GM19240 (cell line): ENCODE measurements around the gene SUN1.

Experiments used
- DNase-seq: peaks from one replicate; pipeline ENCODE4 v3.0.0; 2011; ENCODE audit warnings: low spot score; ENCODE audit not compliant: insufficient read length

The SUN1 gene

DNA sequence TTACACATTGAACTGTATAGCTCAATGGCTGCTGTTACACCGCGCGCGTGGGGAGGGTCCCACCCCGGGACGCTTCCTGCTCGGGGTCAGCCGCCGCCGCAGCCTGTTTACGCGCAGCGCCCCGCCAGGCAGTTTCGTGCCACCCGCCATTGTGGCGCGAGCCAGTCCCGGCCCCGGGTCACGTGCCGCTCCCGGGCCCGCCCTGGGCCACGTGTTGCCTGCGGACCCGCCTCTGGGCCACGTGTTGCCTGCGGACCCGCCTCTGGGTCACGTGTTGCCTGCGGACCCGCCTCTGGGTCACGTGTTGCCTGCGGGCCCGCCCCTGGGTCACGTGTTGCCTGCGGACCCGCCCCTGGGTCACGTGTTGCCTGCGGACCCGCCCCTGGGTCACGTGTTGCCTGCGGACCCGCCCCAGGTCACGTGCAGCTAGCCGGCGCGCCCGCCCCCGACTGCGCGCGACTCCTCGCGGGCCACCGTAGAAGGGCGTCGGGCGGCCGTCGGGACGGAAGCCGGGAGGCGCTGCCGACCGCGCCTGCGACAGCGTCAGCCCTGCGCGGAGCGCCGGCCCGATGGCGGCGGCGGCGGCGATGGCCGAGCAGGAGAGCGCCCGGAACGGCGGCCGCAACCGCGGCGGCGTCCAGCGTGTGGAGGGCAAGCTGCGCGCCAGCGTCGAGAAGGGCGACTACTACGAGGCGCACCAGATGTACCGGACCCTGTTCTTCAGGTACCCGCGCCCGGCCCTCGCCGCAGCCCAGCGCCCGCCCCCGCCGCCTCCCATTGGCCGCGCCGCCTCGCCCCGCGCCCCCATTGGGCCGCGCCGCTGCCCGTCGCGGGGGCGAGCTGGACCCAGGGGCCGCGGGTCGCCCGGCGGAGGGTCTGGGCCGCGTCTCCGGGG lies 44.0 kb downstream of the SUN1 start, which contains the start of gene GET4:
GET4 (plus strand) TSS at position 478 of the 895 bp plus-strand sequence; CDS start at position 570, 92 bp downstream.
- peak; percentile 89 for DNase-seq

DNA sequence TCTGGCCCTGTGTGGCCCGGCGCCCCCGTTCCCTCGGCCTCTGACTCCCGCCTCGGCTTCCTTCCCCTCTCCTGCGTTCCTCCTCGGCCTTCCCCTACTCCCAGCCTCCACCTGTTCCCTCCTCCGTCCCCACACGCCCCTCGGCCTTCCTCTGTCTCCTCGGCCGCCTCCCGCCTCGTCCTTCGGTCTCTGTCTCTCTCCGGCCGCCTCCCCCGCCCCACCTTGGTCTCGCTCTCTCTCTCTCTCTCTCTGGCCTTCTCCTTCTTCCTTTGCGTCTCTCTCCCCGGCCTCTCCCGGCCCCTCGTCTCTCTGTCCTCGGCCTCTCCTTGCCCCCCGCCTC lies 44.7 kb downstream of the SUN1 start:
- DNase-seq, result no peak

DNA sequence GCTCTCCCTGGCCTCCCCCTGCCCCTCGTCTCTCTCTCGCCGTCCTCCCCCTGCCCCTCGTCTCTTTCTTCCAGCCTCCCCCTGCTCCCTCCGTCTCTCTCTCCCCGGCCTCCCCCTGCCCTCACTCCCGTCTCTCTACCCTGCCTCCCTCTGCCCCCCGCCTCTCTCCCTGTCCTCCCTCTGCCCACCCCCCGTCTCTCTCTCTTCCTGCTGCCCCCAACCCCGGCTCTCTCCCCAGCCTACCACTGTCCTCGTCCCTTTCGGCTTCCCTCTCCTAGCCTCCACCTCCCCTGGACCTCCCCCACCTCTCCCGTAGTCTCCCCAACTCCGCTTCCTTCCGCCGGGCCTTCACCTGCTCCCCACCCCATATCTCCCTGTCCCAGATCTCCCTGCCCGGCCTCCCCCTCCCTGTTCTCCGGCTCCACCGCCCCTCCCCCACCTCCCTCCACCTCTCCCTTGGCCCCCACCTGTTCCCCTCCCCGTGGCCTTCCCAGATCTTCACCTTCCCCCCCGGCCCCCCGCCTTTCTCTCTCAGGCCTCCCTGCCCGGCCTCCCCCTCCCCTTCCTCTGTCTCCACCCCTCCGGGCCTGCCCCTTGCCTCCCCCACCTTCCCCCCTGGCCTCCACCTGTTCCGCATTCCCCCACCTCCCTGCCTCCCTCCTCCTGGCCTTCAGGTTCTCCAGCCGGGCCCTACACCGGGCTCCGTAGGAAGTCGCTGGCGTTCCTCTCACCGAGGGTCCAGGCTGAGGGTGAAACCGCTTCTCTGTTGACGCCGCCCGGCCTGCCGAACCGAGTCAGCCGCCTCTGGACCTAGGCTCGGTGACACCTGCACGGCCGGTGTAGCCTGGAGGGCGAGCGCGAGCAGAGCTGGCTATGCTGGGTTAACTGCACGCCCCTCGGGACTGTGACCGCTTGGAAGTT lies 45.3 kb downstream of the SUN1 start:
- no peak for DNase-seq

DNA sequence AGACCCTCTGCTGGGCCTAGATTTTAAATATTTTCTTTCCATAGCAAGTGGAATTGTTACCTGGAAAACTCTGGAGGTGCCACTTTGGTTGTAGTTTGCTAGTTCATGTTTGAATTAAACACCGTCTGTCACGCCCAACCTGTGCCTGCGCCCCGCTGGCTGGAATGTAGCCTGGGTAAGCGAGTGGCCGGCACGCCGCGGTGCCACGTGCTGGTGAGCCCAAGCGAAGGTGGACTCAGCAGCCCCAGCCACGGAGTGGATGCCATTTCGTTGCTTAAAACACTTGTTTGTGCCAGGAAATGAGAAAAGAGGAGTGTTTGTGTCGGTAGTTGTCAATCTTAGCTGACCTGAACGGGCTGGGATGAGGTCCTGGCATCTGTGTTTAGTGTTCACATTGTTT lies 46.8 kb downstream of the SUN1 start:
- DNase-seq, result no peak

DNA sequence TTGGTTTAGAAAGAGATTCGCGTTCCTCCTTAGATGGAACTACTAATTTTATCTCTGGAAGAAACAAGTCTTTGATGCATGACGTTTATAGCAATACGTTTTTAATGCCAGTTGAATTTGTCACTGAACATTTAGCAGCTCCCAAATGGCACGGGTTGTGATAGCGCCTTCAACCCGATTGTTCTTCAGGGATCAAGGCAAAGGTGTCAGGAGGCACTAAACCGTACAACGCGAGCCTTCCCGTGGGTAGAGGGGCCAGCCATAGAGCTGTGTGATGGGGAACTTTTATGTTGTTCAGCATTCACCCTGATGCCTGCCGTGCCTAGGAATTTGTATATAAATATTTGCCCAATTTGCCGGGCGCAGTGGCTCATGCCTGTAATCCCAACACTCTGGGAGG lies 47.4 kb downstream of the SUN1 start:
- no peak for DNase-seq

DNA sequence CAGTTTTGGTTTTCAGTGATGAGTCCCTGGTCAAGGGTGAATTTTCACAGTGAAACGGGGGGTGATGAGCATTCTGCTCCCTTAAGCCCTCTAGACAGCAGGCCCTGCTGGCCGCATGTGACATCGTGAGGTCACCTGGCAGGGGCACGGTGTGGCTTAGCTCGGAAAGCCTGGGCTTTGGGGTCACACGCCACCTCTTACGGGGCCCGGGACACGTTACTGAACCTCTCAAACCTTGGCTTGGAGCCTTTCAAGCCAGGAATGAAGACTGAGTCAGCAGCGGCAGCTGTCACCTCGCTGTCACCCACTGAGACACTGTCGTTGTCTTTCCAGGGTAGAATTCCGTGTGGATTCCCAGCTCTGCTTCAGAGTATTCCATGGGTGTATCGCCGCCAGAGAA lies 48.2 kb downstream of the SUN1 start:
- DNase-seq, result no peak

DNA sequence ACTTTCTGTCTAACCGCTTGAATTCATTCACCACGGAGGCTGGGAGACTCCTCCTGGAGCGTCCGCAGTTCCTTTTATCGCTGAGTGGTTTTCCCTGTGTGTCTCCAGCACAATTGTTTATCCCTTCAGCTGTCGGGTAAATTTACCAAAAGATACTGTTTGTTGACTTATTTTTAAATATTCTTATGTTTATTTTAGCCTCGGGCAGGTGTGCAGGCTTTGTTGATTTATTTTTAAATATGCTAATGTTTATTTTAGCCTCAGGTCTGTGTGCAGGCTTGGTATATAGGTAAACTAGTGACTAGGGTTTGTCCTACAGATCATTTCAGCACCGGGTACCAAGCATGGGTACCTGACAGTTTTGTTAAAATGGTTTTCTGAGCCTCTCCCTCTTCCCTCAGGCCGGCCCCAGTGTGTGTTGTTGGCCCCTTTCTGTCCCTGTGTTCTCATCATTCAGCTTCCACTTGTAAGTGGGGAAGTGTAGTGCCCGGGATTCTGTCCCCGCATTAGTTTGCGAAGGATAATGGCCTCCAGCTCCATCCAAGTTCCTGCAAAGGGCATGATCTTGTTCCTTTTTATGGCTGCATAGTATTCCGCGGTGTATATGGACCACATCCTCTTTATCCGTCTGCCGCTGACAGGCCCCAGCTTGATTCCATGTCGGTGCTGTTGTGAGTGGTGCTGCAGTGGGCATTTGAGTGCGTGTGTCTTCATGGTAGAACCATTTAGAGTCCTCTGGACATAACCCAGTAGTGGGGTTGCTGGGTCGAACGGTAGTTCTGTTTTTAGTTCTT lies 49.4 kb downstream of the SUN1 start:
- DNase-seq, result no peak

DNA sequence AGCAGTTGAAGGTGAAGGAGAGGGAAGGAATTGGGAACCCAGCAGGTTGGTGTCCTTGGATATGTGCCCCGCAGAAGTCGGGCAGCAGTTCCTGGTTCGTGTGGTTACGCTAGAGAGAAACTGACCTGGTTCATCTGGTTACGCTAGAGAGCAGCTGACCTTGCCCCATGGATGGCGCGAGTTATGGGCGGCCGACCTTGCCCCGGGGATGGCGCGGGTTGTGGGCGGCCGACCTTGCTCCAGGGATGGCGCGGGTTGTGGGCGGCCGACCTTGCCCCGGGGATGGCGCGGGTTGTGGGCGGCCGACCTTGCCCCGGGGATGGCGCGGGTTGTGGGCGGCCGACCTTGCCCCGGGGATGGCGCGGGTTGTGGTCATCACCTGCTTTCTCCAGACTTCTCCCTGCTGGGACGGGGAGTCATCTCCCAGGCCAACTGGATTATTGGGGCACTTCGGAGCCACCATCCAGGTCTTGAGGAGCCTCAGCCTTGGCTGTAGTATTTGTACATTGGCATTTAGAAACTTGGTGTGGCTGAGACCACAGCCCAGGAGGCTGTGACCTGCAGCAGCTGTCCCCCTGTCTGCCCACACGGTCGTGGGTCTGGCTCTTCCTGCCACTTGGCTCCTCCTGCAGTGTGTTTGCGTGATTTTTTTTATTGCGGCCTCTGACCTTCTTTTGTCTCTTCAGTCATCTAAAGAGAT lies 50.2 kb downstream of the SUN1 start:
- DNase-seq, result no peak

DNA sequence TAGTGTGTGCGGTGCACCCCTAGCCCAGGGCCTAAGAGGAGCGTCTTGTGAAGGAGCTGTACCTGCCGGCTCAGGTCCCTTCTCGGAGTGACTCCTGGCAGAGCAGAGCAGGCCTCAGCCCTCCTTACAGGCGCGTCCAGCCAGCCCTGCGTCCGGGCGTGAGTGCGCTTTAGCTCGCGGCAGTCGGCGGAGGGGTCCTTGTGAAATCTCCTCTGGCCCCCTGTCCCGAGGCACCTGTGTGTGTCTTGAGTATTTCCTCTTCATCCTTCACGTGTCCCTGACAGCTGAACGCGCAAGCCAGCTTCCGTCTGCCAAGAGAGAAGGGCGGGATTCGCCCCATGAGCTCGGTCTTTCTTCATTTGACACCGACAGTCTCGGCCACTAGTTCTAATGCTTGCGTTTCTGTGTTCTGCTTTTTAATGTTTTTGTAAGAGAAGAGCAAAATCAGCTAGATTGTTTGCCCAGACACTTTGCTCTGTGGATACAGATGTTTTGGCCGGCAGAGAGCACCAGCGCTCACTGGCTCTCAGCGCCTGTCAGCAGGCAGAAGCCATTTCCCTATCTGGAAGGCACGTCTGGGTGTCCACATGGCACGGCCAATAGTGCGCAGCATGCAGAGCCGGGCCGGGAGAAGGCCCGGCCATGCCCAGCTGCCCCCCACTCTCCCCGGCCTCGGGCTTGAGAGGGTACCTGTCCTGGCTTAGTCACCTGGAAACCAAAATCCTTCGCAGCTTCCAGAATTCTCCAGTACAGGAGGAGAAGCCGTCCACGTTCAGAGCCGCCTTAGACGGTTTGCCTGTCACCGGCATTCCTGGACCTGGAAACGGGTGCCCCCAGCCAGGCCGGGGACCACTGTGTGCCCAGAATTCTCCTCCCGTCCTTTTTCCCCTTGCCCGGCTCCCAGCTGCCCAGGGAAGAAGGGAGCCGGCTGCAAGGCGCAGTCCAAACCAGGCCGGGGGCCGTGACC lies 51.1 kb downstream of the SUN1 start:
- DNase-seq, result no peak

DNA sequence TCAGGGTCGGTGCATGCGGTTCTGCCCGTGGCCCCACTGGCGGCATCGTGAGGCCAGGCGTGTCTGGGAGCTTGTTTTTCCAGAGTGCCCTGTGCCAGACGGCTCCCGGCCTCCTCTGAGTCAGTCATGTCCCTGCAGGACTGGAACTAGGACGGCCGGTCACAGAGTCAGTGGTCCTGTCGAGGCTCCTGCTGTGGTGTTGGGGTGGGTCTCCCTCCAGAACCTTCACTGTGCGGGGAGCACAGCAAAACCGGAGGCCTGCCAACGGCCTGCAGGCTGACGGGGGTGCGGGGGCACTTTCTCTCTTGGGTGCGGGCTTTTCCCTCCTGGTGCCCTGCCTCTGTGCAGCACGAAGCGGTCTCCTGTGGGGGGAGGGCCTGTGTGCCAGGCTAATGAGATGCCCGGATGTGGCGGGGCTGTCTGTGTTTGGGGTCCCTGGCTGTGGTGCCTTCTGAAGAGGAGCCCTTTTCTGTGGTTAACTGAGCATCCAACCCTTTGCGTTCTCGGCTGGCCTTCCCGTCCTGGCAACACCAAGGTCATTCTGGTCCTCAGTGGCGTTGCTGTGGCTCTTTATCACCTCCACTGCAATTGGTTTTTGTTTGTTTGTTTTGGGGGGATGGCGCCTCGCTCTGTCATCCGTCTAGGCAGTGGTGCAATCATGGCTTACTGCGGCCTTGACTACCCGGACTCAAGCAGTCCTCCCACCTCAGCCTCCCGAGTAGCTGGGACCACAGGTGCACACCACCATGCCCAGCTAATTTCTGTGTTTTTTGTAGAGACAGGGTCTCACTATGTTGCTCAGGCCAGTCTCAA lies 52.1 kb downstream of the SUN1 start:
- DNase-seq, result no peak

DNA sequence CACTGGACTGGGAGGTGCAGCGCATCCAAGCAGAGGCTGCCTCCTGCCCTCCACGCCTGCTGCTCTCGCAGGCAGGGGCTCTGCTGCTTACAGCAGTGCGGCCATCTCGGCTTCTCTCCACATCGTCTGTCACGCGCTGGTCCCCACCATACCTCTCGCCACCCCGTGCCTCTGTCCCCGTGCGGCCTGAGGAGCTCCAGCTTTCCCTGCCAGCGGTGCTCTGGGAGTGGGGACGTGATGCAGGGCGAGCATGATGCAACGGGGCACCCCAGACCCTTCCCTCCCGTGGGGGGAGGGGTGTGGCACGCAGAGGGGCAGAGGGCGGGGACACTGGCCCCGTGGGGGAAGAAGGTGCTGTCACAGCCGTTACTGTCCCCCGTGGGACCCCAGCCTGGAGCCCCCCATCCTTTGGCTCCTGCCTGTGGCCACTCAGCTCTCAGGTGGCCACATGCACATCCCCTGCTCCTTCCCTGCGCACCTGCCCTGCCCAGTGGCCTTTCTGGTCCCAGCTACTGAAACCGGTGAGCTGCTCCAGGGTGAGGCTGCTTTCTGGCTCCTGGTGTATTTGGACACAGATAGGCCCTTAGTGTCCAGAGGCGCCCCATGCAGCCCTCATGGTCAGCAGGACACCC lies 53.1 kb downstream of the SUN1 start:
- DNase-seq, result no peak

DNA sequence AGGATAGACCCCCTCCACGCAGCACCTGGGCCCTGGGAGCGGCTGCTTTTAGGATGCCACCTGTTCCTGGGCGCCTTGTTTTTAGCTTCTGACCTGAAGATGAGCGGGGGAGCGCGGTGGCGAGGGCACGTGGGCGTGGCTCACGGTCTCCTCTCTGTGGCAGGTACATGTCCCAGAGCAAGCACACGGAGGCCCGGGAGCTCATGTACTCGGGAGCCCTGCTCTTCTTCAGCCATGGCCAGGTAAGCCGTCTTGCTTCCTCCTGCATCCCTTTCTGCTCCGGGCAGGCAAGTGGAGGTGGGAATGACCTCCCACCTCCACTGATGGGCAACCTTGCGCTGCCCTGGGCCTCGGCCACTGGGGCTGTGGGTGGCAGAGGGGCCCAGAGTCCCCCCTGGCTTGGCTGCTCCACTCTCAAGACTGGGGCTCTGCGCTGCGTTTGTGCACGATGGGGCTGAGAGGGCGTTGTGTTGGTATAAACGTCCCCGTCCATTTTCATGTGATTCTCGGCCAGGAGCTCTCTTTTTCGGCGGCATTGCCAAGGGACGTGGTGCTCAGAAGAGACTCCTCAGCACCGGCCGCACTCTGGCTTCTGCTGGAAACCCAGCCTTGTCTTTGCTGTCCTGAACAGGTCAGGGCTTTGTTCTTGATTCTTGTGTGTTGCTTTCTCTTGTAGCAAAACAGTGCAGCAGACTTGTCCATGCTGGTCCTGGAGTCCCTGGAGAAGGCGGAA lies 53.8 kb downstream of the SUN1 start:
- no peak for DNase-seq

DNA sequence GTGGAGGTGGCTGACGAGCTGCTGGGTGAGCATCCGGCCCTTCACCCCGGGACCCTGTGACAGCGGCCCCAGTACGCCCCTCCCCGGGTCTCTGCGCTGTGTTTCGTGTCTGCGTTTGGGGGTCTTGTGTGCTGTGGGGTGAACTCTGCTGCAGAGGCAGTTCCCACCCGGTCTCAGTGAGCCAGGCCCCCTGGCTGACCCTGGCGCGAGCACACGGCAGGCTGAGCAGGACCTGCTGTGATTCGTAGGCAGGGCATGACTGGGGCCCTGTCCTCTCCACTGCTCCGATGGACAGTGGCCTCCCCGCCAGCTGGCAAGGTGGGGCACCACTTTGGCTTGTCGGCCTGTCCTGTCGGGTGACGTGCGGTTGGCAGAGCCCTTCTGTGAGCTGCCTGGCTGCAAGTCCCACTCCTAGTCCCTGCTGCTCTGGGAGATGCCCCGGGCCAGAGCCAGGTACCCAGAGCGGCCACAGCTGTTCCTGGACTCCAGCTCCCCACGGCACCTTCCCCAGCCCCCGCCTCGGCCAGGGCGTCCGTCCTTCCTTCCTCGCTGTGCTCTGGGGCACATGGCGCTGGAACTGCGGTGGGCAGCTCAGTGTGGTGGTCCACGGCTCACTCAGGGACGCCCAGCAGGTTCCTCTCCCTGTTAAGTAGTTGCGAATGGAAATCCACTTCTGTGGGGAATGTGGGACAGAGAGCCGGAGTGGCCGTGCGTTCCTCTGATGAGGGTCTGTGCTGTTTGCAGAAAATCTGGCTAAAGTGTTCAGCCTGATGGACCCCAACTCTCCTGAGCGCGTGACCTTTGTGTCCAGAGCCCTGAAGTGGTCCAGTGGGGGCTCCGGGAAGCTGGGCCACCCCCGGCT lies 54.6 kb downstream of the SUN1 start:
- no peak for DNase-seq

DNA sequence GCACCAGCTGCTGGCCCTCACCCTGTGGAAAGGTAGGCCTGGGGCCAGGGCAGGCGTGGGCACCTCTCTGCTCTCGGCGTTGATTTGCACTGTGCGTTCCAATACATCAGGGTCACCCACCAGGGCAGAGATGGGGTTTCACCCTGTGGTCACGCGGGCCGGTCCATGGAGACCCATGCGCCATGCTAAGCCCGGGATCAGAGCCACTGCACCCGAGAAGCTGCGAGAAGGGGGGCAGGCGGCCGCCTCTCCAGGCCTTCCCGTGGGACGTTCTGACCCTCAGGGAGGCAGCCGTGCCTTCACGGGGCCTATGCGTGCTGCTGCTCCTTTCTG lies 55.2 kb downstream of the SUN1 start:
- DNase-seq, result no peak

DNA sequence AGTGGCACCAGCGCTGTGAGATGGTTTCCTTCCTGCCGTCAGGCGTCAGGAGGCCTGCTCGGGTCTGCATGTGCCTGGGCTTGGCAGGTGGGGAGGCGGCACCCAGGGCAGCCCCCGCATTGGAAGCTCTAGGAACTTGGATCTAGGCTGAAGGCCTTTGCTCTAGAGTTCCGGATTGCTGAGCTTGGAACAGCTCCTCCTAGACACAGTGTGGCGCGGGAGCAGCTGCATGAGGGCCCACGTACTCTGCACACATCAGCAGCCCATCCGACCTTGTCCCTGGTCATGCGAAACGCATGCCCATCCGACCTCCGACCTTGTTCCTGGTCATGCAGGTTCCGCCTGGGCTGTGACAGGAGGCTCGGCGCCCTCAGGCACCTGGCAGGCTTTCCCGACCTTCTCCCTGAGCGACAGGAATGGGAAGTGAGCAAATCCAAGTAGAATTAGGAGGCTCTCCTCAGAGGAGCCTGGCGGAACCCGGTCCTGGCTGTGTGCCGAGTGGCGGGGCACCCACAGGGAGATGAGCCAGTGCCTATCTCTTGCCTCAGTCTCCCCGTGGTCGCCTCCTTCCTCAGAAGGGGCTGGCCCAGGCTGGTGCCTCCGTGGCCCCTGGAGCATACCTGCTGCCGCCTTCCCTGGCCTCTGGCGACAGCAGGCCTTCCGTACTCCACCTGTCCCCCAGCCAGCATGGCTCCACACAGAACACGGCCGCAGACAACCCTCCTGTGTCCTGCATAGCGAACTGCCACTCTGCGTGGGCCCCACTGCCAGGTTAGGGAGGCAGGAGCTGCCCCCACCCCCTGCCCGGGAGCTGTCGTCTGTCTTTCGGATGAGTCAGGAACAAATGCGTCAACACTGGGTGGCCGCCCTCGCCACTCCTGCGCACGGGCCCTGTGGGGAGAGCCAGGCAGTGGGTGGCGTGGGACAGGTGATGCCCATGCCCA lies 56.1 kb downstream of the SUN1 start:
- DNase-seq, result no peak

DNA sequence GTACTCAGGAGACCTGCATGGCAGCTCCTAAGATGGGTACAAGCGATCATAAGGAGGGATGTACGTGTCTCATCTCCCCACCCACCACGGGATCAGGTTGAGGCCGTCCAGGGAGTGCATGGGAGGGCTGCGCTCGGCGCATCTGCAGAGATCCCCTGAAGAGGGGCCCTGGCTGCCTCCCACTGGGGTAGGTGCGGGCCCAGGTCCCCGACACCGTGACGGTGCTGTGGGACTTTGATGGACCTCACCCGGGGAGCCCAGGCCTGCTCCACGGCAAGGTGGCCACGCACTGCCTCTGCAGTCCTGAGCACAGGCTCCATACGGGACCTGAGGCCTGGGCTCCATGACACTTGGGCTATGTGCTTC lies 56.7 kb downstream of the SUN1 start:
- DNase-seq, result no peak
